ENCODE measurements around the gene CTCFL. TPM values are rescaled to one million over a fixed set of nuclear protein-coding genes. Genes with fewer than 3 reads are reported as not detected.

Gene CTCFL
- total RNA-seq, 3 donors from 2014 or later (not counting 1 experiment from before 2014, with no cell fraction given): not detected

GRCh38 chr20:57469418-57470211, 55.3 kb downstream of the CTCFL start:
- Histone ChIP-seq H3K9me3 (ENCODE audit: control insufficient read depth, insufficient read depth, low read length) (no peaks in the 10 kb centered on the region), H3K36me3 (ENCODE audit: control insufficient read depth, insufficient read depth, low read length) (no peaks in the 10 kb centered on the region), H3K27me3 (ENCODE audit: control insufficient read depth, insufficient read depth, low read length) (no peaks in the 10 kb centered on the region), H3K4me3 (ENCODE audit: low read length) (no peak overlapping the region), H3K27ac (ENCODE audit: low read length) (no peak overlapping the region), H3K4me1 (ENCODE audit: control insufficient read depth, insufficient read depth, low read length) (peaks cover 35% of the 10 kb centered on the region)
- Mint-ChIP-seq H3K4me1 (peaks cover 33 to 38% of the 10 kb centered on the region in 2 donors), H3K36me3 (no peaks in the 10 kb centered on the region), H3K4me3 (no peak overlapping the region), H3K9me3 (no peaks in the 10 kb centered on the region), H3K27me3 (ENCODE audit: low read depth in 2 of 2) (peaks cover 0 to 3% of the 10 kb centered on the region in 2 donors), H3K27ac (no peak overlapping the region)
- 76% methylated on average over 14 of the region's 17 CpGs for WGBS (ENCODE audit: insufficient coverage)
- ATAC-seq: no peak
- TF ChIP-seq CTCF (IDR thresholded peaks at IDR 0.05): no peak
- intact Hi-C loops (cut with micrococcal nuclease): loop anchor here (5.0 kb wide), 2 partner anchors 37 to 77 kb away; partner anchors contain the start of gene RBM38
- no peak for DNase-seq

- TF ChIP-seq CTCF (IDR thresholded peaks at IDR 0.05): no peak
- no peaks in the 10 kb centered on the region for H3K36me3 Mint-ChIP-seq
- 80% methylated on average over 17 of the region's 18 CpGs for WGBS (ENCODE audit: insufficient coverage)
These were observed 56.2 kb downstream of the CTCFL start for GRCh38 chr20:57468523-57469417.

GRCh38 chr20:57467742-57468141, 57.2 kb downstream of the CTCFL start:
- peaks cover 16% of the 10 kb centered on the region for H3K4me1 ChIP-seq (ENCODE audit: control insufficient read depth, insufficient read depth, low read length)
- TF ChIP-seq CTCF (IDR thresholded peaks at IDR 0.05): no peak
- DNase-seq: no peak
- no peak overlapping the region for H3K27ac ChIP-seq (ENCODE audit: low read length)
- Mint-ChIP-seq H3K36me3 (no peaks in the 10 kb centered on the region), H3K4me3 (no peak overlapping the region), H3K27me3 (ENCODE audit: low read depth in 2 of 2) (peaks cover 0 to 3% of the 10 kb centered on the region in 2 donors), H3K9me3 (no peaks in the 10 kb centered on the region), H3K27ac (no peak overlapping the region), H3K4me1 (peaks cover 14 to 20% of the 10 kb centered on the region in 2 donors)
- H3K36me3 ChIP-seq (ENCODE audit: control insufficient read depth, insufficient read depth, low read length): no peaks in the 10 kb centered on the region
- H3K9me3 ChIP-seq (ENCODE audit: control insufficient read depth, insufficient read depth, low read length): no peaks in the 10 kb centered on the region
- intact Hi-C loops (cut with micrococcal nuclease): no loop called here
- 85% methylated on average over 6 of the region's 6 CpGs for WGBS (ENCODE audit: insufficient coverage)
- H3K27me3 ChIP-seq (ENCODE audit: control insufficient read depth, insufficient read depth, low read length): no peaks in the 10 kb centered on the region
- H3K4me3 ChIP-seq (ENCODE audit: low read length): no peak overlapping the region
- no peak for ATAC-seq

More at GRCh38 chr20:57468523-57469417, 56.2 kb downstream of the CTCFL start:
- Mint-ChIP-seq H3K4me1 (peaks cover 24 to 30% of the 10 kb centered on the region in 2 donors), H3K9me3 (no peaks in the 10 kb centered on the region), H3K27ac (no peak overlapping the region), H3K4me3 (no peak overlapping the region), H3K27me3 (ENCODE audit: low read depth in 2 of 2) (peaks cover 0 to 3% of the 10 kb centered on the region in 2 donors)
- H3K4me3 ChIP-seq (ENCODE audit: low read length): no peak overlapping the region
- no peak overlapping the region for H3K27ac ChIP-seq (ENCODE audit: low read length)
- no peaks in the 10 kb centered on the region for H3K36me3 ChIP-seq (ENCODE audit: control insufficient read depth, insufficient read depth, low read length)
- no peaks in the 10 kb centered on the region for H3K9me3 ChIP-seq (ENCODE audit: control insufficient read depth, insufficient read depth, low read length)
- no peaks in the 10 kb centered on the region for H3K27me3 ChIP-seq (ENCODE audit: control insufficient read depth, insufficient read depth, low read length)
- ATAC-seq: no peak
- intact Hi-C loops (cut with micrococcal nuclease): no loop called here
- DNase-seq: no peak
- peaks cover 26% of the 10 kb centered on the region for H3K4me1 ChIP-seq (ENCODE audit: control insufficient read depth, insufficient read depth, low read length)

Measured in natural killer cell (primary cell).